DMS53 treated with DMSO at 0.1 percent for 48 hours (cell line): ENCODE results near the gene IL10RA.
"Not testable (repeated sequence)": the region's sequence is repeated elsewhere in the genome, so short reads cannot be mapped to it uniquely, and the experiment has no call there.

Source experiments
- DNase-seq: peaks from one replicate; lab custom pipeline; 2025; ENCODE audit not compliant: unreplicated experiment; lab: John Stamatoyannopoulos, UW

Gene IL10RA

DNA sequence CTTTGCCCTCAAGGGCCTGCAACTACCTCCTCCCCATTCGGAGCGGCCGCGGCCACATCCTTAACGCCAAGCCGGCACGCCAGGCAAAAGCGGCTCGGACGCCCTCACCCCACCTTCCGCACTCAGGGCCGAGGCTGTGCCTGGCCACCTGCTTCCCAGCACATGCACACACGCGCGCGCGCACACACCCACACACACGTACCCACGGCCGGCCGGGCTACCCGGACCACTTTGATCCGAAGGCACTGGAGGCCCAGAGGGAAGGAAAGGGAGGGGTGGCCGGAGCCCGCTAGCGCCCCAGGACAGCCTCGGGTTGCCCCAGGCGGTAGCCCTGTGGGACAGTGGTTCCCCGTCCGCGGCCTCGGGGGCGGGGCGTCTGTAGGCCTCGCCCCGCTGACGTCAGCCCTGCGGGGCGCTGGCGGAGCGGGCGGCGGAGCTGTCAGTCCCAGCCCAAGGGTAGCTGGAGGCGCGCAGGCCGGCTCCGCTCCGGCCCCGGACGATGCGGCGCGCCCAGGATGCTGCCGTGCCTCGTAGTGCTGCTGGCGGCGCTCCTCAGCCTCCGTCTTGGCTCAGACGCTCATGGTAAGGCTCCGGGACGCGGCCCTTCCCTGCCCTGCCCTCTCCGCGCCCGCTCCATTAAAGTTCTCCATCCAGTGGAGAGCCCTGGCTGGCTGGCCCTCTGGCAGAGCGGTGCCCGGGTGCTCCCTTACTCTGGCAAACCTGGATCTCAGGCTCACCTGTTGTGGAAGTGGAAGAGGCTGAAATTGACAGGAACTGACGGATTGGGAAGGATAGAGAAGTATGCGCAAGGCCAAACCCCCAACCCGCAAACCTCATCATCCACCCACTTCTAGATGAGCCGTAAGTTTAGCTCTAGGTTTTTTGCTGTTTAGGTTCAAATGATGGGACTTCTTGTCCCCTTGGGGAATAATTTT is at the start of gene IL10RA:
Gene IL10RA, plus strand, starts transcription at position 442 of the 935 bp plus-strand sequence. Its CDS starts 74 bp downstream, at position 516.
- peak; percentile 59 for DNase-seq

DNA sequence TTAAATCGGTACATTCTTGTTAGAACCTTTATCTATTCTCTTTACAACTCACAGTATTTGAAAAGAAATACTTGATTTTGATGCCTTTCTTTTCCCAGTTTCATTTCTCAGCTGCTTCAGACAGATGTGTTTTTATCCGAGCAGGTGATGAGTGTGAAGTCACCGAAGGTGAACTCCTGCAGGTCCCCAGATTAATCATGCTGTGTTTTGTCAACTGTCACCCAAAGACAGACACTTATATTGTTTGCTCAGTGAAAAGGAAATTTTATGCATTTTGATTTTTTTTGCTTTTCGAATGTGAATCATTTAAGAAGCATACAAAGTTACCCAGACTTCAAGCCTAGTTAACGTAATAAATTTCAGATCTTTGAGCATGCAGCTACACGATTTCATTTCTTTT is 49.2 kb upstream of the IL10RA start:
- DNase-seq, result peak; percentile 80

DNA sequence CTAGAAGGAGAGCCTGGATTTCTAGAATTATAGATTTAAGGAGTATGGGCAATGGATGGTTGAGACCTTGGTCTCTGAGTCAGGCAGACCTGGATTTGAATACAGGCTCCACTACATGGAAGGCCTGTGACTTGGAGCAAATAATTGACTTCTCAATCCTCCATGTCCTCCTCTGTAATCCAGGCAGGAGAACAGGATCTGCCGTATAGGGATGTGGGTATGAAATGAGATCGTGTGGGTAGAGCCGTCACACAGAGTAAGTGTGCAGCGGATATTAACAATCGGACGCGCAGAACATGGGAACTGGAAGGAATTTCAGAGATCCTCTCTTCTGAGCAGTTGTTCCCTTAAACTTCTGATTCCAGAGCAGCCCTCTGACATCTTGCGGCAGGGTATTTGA is 45.5 kb upstream of the IL10RA start:
- no peak for DNase-seq

DNA sequence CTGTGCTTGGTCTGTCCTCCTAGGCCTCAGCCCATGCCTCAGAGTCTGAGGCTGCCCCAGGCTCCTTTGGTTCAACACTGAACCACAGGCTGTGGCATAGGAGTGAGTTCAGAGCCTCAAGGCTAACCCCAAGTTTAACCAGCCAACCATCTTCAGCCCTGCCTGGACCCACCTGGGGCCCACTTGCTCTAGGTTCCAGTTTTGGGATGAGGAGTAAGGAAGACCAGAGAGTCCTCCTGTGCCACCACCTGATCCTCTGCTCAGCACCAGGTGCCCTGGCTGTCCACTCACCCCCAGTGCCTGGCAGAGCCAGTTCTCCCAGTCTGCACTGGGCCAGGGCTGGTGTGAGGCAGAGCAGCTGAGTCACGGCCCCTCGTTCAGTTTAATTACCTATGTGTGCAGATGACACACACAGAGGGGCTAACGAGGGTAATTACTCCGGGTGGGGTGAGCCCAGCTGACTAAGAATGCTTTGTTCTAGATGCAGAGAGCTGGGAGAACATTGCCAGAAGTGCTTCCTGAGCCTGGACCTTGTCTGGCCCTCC is 45.0 kb upstream of the IL10RA start:
- peak; percentile 61 for DNase-seq

DNA sequence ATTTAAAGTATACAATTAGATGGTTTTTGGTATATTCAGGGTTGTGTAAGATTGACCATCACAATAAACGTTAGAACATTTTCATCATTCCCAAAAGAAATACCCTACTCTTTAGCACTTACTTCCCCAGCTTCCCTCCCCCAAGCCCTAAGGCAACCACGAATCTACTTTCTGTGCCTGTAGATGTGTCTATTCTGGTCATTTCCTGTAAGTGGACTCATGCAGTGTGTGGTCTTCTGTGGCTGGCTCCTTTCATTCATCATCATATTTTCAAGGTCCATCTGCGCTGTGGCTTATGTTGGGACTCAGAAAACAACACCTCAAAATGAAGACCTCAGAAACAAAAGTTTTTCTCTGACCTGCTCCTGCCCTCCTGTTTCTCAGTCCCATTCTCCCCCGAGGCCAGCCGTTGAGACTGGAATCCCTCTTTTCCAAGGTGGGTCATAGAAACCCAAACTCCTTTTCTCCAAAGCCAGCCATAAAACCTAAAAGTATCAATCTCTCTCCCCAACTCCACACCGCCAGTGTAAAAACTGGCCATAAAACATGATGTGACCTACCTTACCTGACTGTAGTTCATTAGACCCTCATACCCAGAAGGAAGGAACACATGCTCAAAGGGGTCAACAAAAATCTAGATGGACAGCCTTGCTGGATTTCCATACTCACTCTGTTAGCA is 44.1 kb upstream of the IL10RA start:
- no peak for DNase-seq

DNA sequence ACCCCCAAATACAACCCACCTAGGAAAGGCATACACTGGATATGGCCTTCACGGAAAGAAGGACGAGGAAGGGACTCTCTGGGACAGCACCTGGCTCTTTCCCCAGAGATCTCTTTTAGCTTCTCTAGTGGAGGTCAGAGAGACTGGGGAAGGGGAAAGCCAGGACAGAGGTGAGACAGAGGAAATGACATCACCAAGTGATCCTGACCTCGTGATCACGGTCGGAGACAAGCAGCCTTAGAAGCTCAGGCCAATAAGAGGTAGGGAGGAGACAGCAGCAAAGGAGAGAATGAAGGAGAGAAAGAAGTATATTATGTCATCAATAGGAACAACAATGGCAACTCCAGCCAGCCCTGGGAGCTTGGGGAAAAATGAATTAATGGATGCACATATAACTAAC is 41.6 kb upstream of the IL10RA start:
- no peak for DNase-seq

DNA sequence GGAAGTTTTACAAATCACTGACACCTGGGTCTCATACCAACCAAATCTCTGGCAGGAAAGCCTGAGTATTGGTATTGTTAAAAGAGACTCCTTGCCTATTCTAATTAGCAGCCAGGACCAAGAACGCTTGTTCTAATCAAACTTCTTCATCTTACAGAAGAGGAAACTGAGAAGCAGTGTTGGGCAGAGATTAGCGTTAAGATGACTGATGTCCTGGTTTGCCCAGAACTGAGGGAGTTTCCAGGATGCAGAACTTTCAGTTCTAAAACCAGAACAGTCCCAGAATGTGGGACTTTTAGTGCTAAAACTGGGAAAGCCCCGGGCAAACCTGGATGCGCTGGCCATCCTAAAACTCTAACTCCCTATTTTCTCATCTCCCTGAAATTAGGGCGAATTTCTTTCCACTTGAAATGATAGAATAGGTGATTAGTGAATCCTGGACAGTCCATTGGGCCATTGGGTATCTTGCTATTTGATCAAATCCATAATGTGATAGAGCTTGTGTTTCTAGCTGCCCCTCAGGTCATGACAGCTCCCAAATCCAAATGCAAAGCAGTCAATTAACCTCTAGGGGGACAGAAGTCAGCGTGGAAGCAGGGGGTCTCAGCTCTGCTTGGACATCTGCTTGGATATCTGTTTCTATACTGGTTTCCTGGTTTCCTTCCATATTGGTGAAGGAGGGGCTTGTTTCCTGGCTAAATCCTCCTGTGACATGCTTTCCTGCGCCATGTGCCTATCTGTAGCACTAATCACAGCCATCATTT is 41.0 kb upstream of the IL10RA start:
- DNase-seq, result no peak

DNA sequence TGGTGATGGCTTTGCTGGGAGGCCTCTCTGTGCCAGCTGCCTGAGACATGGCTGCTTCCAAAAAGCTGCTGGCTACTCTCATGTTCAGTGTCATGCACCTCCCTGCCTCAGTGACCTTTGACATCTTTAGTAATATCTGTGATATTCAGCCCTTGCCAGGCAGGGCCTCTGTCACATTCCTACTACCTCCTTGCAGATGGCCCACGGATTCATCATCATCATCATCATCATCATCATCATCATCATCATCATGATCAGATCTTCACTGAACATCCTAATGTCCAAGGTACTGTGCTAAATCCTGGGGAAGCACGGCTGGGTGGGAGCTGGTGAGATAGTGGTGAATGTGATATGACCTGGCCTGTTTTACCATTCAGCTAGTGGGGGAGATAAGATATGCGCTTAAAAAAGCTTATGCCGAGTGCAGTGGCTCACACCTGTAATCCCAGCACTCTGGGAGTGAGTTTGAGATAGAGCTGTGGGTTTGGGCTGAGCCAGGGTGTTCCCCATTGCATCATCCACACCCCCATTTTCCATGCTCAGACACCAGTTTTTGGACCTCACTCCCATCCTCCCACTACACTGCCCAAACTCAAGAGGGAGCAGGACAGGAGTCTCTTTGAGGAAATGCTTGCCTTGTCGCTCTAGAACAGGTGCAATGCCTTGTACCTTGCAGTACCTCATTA is 39.9 kb upstream of the IL10RA start:
- DNase-seq, result no peak

DNA sequence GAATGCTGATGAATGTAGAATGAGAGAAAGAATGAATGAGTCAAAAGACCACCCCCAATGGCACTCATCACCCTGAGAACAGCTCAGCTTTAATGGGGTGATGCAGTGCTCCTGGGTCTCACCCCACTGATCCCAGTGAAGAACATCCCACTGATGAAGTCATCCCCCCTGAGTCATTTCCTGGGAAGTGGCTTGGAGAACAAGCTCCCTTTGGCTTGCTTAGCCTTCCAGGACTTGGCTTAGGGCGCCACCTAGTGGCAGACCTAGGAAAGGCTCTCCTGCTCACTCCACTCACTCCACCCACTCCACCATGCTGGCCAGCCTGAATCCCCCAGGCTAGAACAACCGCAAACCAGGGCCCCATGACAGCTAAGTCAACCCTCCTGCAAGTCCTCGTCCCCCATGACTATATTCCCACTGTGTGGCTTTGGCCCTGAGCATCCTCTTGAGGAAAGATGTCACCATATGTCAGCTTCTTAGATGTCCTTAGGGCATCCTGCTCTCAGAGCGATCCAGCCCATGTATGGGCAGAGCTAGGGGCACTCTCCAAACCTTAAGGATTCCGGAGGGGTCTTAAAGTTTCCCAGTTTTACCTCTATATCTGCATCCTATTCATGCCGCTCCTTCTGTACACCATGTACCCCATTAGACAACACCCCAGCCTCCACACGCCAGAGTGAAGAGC is 39.2 kb upstream of the IL10RA start:
- peak; percentile 88 for DNase-seq

DNA sequence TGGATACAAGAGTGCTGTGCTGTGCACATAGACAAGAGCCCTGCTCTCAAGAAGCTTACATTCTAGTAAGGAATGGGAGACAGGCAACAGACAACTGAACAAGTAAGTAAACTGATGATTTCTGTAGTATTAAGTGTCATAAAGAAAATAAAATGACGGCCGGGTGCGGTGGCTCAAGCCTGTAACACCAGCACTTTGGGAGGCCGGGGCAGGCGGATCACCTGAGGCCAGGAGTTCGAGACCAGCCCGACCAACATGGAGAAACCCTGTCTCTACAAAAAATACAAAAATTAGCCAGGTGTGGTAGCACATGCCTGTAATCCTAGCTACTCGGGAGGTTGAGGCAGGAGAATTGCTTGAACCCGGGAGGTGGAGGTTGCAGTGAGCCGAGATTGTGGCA is 38.4 kb upstream of the IL10RA start:
- not testable (repeated sequence) for DNase-seq

DNA sequence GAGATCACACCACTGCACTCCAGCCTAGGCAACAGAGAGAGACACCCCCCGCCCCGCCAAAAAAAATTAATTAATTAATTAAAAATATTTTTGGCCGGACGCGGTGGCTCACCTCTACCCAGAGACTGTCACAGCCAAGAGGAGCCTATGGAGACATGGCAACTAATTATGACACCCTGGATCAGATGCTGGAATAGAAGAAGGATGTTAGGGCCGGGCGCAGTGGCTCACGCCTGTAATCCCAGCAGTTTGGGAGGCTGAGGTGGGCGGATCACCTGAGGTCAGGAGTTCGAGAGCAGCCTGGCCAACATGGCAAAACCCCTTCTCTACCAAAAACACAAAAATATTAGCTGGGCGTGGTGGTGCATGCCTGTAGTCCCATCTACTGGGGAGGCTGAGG is 37.7 kb upstream of the IL10RA start:
- DNase-seq, result not testable (repeated sequence)

DNA sequence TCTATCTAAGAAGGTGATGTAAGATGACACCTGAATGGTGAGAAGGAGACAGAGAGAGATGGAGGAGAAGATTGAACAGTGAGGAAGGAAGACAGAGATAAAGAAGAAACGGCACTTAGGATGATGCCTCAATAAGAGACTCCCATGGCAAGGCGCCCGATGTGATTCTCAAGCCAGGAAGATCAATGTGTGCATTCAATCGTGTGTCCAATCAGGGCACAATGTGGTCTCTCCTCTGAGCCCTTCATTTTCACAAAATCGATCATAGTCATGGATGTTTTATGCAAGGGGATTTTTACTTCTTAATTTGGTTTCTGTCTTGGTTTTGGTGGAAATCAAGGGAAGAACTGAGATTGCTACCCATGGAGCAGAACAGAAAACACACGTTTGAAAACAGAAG is 37.1 kb upstream of the IL10RA start:
- no peak for DNase-seq

DNA sequence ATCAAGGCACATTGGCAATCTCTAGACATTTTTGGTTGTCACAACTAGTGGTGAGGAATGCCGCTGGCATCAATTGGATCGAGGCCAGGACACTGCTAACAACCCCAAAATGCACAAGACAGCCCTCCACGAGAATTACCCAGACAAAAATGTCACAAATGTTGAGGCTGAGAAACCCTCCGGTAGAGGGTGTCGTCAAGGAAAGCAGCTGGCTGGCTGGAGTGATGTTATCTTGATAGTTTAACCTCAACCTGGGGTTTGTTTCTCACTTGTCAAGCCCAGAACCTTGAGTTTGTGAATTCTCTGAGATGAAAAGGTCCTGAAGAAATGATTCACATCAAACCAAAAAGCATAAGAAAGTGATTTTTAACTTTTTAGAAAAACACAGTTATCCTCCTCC is 35.9 kb upstream of the IL10RA start:
- no peak for DNase-seq

DNA sequence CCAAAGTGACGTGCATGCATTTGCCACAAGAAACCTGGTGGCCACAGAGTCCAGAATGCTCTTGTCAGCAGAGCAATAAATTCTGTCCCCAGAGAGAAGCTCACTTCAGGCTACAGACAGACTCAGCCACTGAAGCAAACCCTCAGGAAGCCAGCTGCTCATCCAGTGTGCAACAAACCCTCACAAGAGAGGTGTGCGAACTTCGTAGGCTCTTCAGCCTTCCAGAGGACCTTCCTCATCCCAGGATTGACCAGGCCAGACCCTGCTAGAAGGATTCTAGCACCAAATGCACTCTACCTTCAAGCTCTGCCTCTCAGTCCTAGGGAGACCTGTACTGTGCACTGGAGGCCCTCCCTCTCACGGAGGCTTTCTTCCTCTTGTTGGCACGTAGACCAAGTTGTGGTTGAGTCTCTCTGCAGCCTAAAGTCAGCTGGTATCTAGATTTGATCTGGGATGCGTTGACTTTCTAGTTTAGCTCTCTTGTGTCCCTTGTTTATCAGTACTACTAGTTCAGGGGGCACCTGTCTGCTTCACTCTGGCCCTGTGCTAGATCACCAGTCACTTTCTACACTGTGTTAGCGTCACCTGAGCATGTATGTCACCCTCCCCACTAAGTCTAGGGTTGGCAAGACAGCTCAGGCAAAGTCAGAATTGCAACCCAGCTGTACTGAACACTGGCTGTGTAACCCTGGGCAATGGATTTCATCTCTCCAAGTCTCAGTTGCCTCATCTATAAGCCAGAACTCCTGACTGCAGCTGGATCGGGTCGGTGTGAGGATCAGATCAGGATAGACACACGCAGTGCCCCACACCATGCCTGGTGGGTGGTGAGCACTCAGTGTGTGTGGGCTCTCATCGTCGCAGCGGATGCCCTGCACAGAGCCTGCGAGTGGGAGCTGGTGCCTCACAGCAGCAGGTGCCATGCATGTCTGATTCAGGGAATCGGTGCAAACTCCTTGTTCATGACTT is 34.9 kb upstream of the IL10RA start:
- no peak for DNase-seq

DNA sequence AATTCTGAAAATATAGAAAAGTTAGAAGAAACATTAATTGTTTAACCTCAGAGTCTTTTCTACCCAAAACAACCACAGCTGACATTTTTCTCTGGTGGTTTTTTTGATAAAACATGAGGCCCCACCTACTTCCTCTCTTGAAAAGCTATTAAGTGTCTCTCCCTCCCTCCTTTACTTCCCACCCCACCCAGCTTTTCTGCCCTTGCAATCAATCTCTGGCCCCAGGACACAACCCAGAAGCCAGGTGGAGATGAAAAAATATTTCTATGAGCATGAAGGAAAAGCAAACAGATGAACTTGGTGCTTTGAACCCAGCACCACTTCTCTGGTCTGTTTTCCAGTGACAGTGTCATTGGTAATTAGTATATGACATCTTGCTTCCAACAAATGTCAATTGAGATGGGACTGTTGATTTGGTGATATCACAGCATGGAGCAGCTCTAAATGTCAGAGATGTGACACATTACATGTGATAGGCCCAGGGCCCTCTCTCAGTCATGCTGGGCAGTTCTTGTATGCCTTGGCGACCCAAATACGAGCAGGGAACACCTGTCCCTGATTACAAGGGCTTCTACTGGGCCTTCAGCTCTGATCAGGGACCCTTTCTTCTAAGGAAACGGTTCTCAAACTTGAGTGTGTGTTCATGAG is 33.0 kb upstream of the IL10RA start:
- DNase-seq, result no peak

DNA sequence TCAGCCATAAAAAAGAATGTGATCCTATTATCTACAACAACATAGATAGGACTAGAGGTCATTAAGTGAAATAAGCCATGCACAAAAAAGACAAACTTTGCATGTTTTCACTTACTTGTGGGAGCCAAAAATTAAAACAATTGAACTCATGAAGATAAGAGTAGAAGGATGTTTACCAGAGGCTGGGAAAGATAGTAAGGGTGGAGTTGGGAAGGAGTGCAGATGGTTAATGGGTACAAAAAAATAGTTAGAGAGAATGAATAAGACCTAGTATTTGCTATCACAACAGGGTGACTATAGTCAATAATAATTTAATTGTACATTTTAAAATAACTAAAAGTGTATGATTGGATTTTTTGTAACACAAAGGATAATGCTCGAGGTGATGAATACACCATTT is 27.2 kb upstream of the IL10RA start:
- DNase-seq, result no peak

DNA sequence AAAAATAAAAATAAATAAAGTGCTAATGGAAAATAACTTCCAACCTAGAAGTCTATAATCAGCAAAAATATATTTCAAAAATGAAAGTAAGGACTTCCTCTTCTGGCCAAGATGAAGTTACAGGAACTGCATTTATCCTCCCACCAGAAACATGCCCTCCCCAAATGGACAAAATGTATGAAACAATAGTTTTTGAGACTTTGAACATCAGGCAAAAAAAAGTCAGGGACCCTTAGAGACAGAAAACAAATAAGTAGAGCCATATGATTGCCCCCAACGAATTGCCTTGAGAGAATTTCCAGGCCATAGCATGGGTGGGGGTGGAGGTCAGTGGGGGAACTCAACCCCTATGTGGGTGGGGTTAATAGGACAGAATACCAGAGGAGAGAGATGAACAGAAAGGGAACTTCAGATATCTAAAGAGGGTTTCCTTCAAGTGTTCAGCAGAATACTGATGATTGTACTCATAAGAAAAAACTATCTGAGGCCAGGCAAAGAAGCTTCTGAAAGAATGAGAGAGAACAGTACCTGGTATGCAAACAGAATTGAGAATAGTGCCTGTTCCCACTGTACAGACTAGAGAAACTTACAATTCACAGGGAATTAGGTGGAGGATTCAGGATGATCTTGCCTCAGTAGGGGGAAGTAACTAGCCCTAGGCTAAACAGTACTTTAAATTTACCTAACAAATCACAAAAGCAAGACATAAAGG is 26.6 kb upstream of the IL10RA start:
- DNase-seq, result no peak

DNA sequence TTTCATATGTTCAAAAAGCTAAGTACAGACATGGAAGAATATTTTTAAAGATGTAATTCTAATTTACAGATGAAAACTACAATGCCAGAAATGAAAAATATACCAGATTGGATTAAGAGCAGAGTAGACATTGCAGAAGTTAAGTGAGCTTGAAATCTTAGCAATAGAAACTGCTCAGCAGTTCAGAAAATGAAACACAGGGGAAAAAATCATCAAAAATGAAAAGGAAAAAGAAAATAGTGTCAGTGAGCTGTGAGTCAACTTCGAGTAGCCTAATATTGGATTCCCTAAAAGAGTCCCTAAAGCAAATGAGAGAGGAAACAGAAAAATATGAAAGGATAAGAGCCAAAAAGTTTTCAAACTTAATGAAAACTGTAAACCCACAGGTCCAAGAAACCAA is 25.8 kb upstream of the IL10RA start:
- no peak for DNase-seq
